Endothelial cell of umbilical vein (primary cell): ENCODE measurements around the gene RNF130.

Source experiments
- CTCF ChIP-seq, 2 donors: IDR thresholded peaks; 1 replicate in 1 of 2; 2 replicates in 1 of 2; pipeline ENCODE4 v1.5.1; 2011; ENCODE audit warnings: low read length in 2 of 2, mild to moderate bottlenecking in 2 of 2, moderate library complexity in 2 of 2, control low read depth in 1 of 2, inconsistent platforms in 1 of 2, low read depth in 1 of 2; ENCODE audit not compliant: insufficient read depth in 1 of 2; ENCODE audit errors: extremely low read depth in 1 of 2
- EZH2 ChIP-seq: IDR thresholded peaks from 2 replicates; pipeline ENCODE4 v1.6.1; 2012; ENCODE audit warnings: borderline replicate concordance, low read depth, mild to moderate bottlenecking, moderate library complexity, low read length, inconsistent platforms; ENCODE audit not compliant: severe bottlenecking
- POLR2A ChIP-seq: IDR thresholded peaks from 2 replicates; pipeline ENCODE4 v1.6.1; 2012; ENCODE audit warnings: low read depth, mild to moderate bottlenecking, control low read depth, low read length
- POLR2AphosphoS5 ChIP-seq: IDR thresholded peaks from 2 replicates; pipeline ENCODE4 v1.6.1; 2012; ENCODE audit warnings: low read depth, mild to moderate bottlenecking, control low read depth, low read length, moderate library complexity; ENCODE audit not compliant: insufficient read depth

- TF ChIP-seq POLR2A (no peak), CTCF (IDR thresholded peaks at IDR 0.05; ENCODE audit: extremely low read depth in 1 of 2, insufficient read depth in 1 of 2, low read depth in 1 of 2, low read length in 2 of 2) (no peak), POLR2AphosphoS5 (no peak), EZH2 (no peak)
These were observed 165.2 kb downstream of the RNF130 start for GRCh38 chr5:179906294-179906794.
